Activated naive CD8-positive, alpha-beta T cell treated with anti-CD3 and anti-CD28 coated beads, Interleukin-2, amount 50 U/mL, for 24 hours (primary cell): ENCODE data around the gene KIRREL3.
A peak's percentile ranks its signal among the peaks of the same experiment; 100 is the strongest.

Source experiments
- ATAC-seq: fragments of 150-1000 bp; cut with Tn5 transposase; one replicate; pipeline ENCODE4 v1.10.0; 2021
- DNase-seq: peaks from one replicate; pipeline ENCODE4 v3.0.0; 2021
- H3K27ac Mint-ChIP-seq: one replicate; pipeline ENCODE4 v1.8.0; 2021; ENCODE audit warnings: mild to moderate bottlenecking, mixed read lengths
- H3K27me3 Mint-ChIP-seq: one replicate; pipeline ENCODE4 v1.8.0; 2021; ENCODE audit warnings: mixed read lengths
- H3K36me3 Mint-ChIP-seq: one replicate; pipeline ENCODE4 v1.8.0; 2021; ENCODE audit warnings: low read depth, mixed read lengths
- H3K4me1 Mint-ChIP-seq: one replicate; pipeline ENCODE4 v1.8.0; 2021; ENCODE audit warnings: mixed read lengths
- H3K4me3 Mint-ChIP-seq: one replicate; pipeline ENCODE4 v1.8.0; 2021; ENCODE audit warnings: mild to moderate bottlenecking, moderate library complexity, mixed read lengths
- H3K9me3 Mint-ChIP-seq: one replicate; pipeline ENCODE4 v1.8.0; 2021; ENCODE audit warnings: mixed read lengths

KIRREL3 gene

DNA sequence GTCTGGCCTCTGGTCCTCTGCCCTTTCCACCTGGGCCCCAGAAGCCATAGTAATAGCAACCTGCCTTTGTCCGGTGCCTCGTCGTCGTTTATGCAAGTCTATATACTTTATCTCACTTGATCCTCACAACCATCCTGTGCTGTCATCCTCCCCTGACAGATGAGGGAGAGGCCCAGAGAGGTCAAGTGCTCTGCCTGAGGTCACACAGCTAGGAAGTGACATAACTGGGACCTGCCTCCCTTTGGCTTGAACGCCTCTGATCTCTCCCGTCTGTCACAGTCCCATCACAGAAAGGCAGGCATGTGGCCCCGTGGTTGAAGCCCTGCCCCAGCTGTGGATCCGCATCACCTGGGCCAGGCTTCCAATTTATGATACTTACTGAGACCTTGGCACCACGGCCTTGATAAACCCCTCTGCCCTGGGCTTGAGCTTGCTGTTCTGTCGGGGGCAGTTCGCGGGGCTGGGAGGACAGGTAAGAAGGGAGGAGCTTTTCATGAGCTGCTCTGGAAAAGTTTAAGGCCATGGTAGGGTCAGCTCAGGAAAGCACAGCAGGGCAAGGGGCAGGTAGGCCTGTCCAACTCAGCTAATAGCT, 398.1 kb downstream of the KIRREL3 start:
- Mint-ChIP-seq H3K27me3 (peaks cover 22% of the 10 kb centered on the region), H3K9me3 (no peaks in the 10 kb centered on the region), H3K36me3 (no peaks in the 10 kb centered on the region), H3K4me1 (peaks cover 3% of the 10 kb centered on the region), H3K27ac (no peak overlapping the region), H3K4me3 (no peak overlapping the region)
- DNase-seq (no peak), ATAC-seq (no peak)

- ATAC-seq: no peak
- DNase-seq: no peak
- no peak overlapping the region for H3K4me3 Mint-ChIP-seq
- peaks cover 17% of the 10 kb centered on the region for H3K27me3 Mint-ChIP-seq
- no peak overlapping the region for H3K27ac Mint-ChIP-seq
- no peaks in the 10 kb centered on the region for H3K4me1 Mint-ChIP-seq
- H3K36me3 Mint-ChIP-seq: no peaks in the 10 kb centered on the region
- no peaks in the 10 kb centered on the region for H3K9me3 Mint-ChIP-seq
Observed at GRCh38 chr11:126601550-126602215, 398.9 kb downstream of the KIRREL3 start.

DNA sequence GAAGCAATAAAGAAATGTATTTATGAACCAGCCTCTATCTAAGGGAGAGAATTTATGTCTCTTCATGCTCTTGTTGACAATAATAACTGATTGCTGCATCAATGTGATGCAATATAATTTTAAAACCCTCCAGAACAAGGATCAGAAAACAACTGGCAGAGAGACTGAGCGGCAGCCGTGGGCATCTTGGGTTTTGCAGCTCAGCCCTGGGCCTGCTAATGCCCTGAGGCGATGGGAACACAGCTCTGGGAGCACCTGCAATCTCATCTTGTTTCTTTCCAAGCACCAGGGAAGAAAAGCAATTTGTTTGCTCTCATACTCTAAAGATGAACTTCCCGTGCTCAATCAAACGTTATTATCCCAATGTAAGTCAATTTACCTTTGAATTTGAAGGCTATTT, 399.4 kb downstream of the KIRREL3 start:
- no peaks in the 10 kb centered on the region for H3K9me3 Mint-ChIP-seq
- DNase-seq (no peak), ATAC-seq (no peak)
- H3K36me3 Mint-ChIP-seq: no peaks in the 10 kb centered on the region
- no peak overlapping the region for H3K4me3 Mint-ChIP-seq
- peaks cover 17% of the 10 kb centered on the region for H3K27me3 Mint-ChIP-seq
- H3K27ac Mint-ChIP-seq: no peak overlapping the region
- no peaks in the 10 kb centered on the region for H3K4me1 Mint-ChIP-seq

DNA sequence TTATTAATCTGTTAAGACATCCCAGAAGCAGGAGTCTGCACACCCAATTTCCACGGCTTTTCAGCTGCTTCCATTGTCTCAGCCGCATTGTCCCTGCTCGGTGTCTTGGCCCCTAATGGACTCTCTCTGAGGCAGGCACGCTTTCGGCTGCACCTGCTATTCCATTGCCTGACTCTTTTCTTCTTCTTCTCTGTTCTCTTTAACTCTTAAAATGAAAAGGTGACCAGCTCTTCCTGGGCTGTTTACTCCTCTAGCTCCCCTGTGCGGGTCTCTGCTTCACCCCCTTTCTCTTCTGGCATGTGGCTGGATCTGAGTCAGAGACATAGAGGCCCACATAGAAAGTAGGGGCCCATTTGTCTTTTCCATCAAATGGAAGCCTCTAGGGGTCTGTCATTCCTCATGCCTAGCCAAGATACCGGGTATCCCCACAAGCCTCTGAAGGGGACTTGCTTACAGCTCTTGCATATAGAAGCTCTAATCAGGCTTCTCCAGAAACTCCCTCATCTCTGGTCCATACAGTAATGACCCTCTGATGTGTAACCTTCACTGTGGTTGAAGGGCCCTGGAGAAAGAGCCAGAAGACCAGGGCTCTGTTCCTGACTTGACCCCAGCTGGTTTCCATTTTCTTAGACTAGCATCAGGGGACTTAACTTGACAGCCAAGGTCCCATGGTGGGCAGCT, 401.2 kb downstream of the KIRREL3 start:
- no peaks in the 10 kb centered on the region for H3K4me1 Mint-ChIP-seq
- H3K4me3 Mint-ChIP-seq: no peak overlapping the region
- ATAC-seq (no peak), DNase-seq (no peak)
- H3K27me3 Mint-ChIP-seq: peaks cover 14% of the 10 kb centered on the region
- H3K36me3 Mint-ChIP-seq: no peaks in the 10 kb centered on the region
- H3K27ac Mint-ChIP-seq: no peak overlapping the region
- no peaks in the 10 kb centered on the region for H3K9me3 Mint-ChIP-seq

DNA sequence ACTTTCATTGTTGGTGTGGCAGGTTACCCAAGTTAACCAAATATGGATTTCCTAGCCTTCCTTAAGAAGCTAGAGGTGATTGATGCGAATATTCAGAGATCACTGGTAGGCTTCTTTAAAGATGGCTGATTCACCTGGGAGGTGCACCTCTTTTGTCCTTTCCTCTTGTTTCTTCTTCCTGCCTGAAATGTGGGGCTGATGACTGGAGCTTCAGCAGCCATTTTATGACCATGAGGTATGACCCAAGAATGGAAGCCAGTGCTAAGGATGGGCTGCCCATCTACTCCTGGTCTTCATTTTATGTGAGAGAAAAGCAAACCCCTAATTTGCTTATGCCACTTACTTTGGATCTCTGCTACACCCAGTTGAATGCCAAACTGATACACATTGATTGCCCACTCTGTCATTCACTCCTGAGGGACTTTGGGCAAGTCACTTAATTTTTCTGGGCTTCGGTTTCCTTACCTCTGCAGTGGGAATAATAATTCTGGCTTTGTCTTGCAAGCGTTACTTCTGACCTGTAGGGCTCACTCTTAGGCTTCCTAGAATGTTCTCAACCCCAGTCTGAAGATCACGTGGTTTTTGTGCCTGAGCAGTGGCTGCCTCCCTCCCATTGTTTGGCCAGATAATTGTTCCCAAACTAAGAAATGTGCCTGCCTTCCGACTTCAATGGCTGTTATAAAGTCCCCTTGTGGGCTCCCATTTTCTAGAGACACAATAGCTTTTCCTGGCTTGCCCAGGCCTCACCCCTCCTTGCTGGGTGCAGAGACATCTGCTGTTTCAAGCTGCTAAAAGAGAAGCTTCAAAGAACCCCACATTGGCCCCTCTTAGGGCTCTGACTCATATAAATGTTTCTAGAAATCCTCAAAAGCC, 402.0 kb downstream of the KIRREL3 start:
- H3K4me3 Mint-ChIP-seq: no peak overlapping the region
- H3K9me3 Mint-ChIP-seq: no peaks in the 10 kb centered on the region
- no peak overlapping the region for H3K27ac Mint-ChIP-seq
- peaks cover 11% of the 10 kb centered on the region for H3K27me3 Mint-ChIP-seq
- DNase-seq (no peak), ATAC-seq (no peak)
- H3K36me3 Mint-ChIP-seq: no peaks in the 10 kb centered on the region
- H3K4me1 Mint-ChIP-seq: no peaks in the 10 kb centered on the region

DNA sequence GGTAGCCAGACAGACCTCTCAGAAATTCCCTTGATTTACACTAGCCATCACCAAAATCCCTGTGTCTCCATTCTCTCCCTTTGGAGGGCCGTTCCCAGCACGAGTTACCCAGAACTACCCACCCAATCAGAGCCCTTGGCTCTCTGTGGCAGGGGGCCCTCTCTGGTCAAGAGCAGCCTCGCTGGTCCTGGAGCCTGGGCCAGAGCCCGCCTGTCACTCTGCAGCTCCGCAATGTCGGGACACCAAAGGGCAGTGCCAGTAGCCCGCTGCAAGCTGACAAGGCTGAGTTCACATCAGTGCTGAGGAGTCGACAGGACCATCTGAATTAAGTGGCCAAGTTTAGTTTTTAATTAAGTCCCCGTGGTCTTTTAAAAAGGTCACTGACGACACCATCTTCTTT, 403.5 kb downstream of the KIRREL3 start:
- H3K9me3 Mint-ChIP-seq: no peaks in the 10 kb centered on the region
- H3K4me3 Mint-ChIP-seq: no peak overlapping the region
- no peak overlapping the region for H3K27ac Mint-ChIP-seq
- ATAC-seq (no peak), DNase-seq (no peak)
- peaks cover 5% of the 10 kb centered on the region for H3K27me3 Mint-ChIP-seq
- H3K36me3 Mint-ChIP-seq: no peaks in the 10 kb centered on the region
- H3K4me1 Mint-ChIP-seq: no peaks in the 10 kb centered on the region

- H3K4me3 Mint-ChIP-seq: no peak overlapping the region
- DNase-seq (no peak), ATAC-seq (no peak)
- H3K4me1 Mint-ChIP-seq: no peaks in the 10 kb centered on the region
- no peaks in the 10 kb centered on the region for H3K36me3 Mint-ChIP-seq
- H3K27ac Mint-ChIP-seq: no peak overlapping the region
- H3K9me3 Mint-ChIP-seq: no peaks in the 10 kb centered on the region
- peaks cover 3% of the 10 kb centered on the region for H3K27me3 Mint-ChIP-seq
Observed at GRCh38 chr11:126596474-126596873, 404.1 kb downstream of the KIRREL3 start.

GRCh38 chr11:126595560-126595959, 405.0 kb downstream of the KIRREL3 start:
- Mint-ChIP-seq H3K27me3 (peaks cover 3% of the 10 kb centered on the region), H3K4me3 (no peak overlapping the region), H3K36me3 (no peaks in the 10 kb centered on the region), H3K27ac (no peak overlapping the region), H3K9me3 (no peaks in the 10 kb centered on the region), H3K4me1 (no peaks in the 10 kb centered on the region)
- DNase-seq: no peak
- ATAC-seq: no peak

DNA sequence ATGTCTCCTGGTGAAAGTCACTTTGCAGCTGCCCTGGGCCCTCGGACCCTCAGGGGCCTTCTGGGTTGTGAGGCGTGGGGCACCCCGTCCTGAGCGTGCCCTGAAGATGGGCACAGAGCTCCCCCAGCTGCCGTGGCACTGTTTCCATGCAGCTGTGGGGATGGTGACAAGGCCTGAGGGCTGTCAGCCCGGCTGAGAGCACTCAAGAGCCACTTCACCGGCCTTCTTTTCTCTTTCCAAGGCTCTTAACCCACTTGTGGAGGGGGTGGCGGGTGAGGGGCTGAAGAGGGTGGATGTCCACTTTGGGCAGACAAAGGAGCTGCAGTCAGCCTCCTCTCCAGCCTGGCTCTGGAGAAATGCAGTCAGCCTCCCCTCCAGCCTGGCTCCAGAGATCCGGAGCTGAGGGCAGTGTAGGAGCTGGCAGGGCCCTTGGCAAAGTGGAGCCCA, 405.6 kb downstream of the KIRREL3 start:
- Mint-ChIP-seq H3K4me3 (no peak overlapping the region), H3K4me1 (no peaks in the 10 kb centered on the region), H3K27me3 (peaks cover 1% of the 10 kb centered on the region), H3K36me3 (no peaks in the 10 kb centered on the region), H3K9me3 (no peaks in the 10 kb centered on the region), H3K27ac (no peak overlapping the region)
- ATAC-seq: no peak
- DNase-seq: no peak

DNA sequence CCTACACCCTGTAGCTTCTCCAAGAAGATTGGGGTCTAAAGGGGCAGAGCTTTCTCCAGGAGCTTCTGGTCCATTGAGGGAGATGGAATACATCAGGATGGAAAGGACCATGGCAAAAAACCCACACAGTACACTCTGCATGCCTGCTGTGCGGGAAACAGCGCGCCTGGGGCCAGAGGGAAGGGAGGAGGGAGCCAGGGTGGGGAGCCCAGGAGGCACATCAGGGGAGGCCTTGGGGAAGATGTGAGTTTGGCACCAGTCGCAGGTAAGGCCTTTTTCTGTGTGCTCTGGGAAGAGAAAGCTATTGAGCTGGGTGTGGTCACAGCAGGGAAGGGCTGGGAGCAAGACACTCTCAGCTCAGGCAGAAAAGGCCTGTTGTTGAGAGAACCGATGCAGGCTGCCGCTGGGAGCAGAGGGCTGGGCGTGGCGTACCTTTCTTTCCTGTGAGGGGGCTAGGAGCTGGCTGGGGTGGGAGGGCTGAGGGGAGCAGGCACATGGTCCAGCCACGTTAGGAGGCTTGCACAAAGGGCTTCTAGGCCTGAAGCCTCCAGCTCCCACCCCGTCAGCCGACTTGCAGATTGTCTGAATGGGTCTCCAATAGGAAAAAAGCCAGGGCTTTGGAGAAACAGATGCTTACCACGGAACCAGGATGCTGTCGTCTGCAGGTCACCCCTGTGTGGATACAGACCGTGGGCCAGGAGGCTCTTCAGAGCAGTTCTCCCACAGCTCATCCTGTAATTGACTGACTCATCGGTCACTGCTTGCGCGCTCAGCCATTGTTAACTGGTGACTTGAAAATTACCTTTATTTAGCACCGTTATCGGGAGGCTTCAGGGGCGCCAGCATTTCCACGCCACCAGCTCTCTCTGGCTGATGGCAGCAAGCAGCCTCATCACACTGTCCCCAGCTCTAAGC, 407.8 kb downstream of the KIRREL3 start:
- ATAC-seq (no peak), DNase-seq (no peak)
- Mint-ChIP-seq H3K36me3 (no peaks in the 10 kb centered on the region), H3K4me1 (no peaks in the 10 kb centered on the region), H3K27ac (no peak overlapping the region), H3K9me3 (no peaks in the 10 kb centered on the region), H3K4me3 (no peak overlapping the region), H3K27me3 (no peaks in the 10 kb centered on the region)

- no peak overlapping the region for H3K4me3 Mint-ChIP-seq
- no peaks in the 10 kb centered on the region for H3K4me1 Mint-ChIP-seq
- no peak overlapping the region for H3K27ac Mint-ChIP-seq
Observed at GRCh38 chr11:126591966-126592489, 408.5 kb downstream of the KIRREL3 start.

DNA sequence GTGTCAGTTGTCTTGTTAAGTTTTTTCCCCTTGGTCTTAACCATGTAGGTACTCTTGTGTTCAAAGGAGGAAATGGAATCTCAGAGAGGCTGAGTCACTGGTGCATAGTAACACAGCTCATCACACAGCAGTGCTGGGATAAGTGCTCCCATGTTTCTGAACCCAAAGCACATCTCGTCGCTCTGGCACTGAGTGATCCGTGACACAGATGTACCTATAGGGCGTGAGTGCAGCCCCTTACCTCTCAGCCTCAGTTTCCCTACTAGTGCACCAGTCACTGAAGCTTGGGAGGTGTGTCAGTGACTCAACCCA, 411.1 kb downstream of the KIRREL3 start:
- DNase-seq (no peak), ATAC-seq (peak; percentile 10)
- H3K36me3 Mint-ChIP-seq: no peaks in the 10 kb centered on the region
- H3K4me1 Mint-ChIP-seq: no peaks in the 10 kb centered on the region
- H3K9me3 Mint-ChIP-seq: no peaks in the 10 kb centered on the region
- no peaks in the 10 kb centered on the region for H3K27me3 Mint-ChIP-seq
- H3K27ac Mint-ChIP-seq: no peak overlapping the region
- no peak overlapping the region for H3K4me3 Mint-ChIP-seq

More at GRCh38 chr11:126591966-126592489, 408.5 kb downstream of the KIRREL3 start:
- Mint-ChIP-seq H3K9me3 (no peaks in the 10 kb centered on the region), H3K27me3 (no peaks in the 10 kb centered on the region), H3K36me3 (no peaks in the 10 kb centered on the region)
- DNase-seq: no peak
- no peak for ATAC-seq

- Mint-ChIP-seq H3K27me3 (no peaks in the 10 kb centered on the region), H3K9me3 (no peaks in the 10 kb centered on the region), H3K27ac (no peak overlapping the region), H3K36me3 (no peaks in the 10 kb centered on the region), H3K4me3 (no peak overlapping the region), H3K4me1 (no peaks in the 10 kb centered on the region)
- DNase-seq (no peak), ATAC-seq (no peak)
Observed at GRCh38 chr11:126588630-126589491, 411.7 kb downstream of the KIRREL3 start.
